Left forelimb (tissue), 1 donor: Measurements from ENCODE around the gene PSMD12.
"Not testable (repeated sequence)": the region's sequence is repeated elsewhere in the genome, so short reads cannot be mapped to it uniquely, and the experiment has no call there.

ENCODE experiments used
- DNase-seq: peaks from one replicate; pipeline ENCODE4 v3.0.0-alpha.2; 2018; ENCODE audit warnings: low spot score

Gene PSMD12

DNA sequence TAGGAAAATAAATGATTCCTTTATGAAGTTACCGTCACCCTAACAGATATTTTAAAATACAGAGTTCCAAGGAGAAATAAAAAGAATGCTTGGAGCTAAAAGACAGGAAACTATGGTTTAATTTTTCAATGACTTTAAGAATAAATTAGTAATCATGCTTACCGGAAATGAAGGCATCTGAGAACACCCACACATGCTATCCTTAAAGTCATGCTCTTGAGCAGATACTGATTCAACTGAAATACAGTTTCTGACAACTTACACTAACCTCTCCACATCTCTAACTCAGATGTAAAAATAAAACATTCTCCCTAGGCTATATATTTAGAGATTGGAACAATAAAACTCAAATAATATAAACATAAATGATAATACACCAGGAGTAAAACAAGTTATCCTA lies 7.8 kb downstream of the PSMD12 start:
- no peak for DNase-seq

GRCh38 chr17:67353929-67354574 lies 12.3 kb downstream of the PSMD12 start:
- DNase-seq, result no peak

- DNase-seq, result no peak
Measured at GRCh38 chr17:67353161-67353560, 13.2 kb downstream of the PSMD12 start.

DNA sequence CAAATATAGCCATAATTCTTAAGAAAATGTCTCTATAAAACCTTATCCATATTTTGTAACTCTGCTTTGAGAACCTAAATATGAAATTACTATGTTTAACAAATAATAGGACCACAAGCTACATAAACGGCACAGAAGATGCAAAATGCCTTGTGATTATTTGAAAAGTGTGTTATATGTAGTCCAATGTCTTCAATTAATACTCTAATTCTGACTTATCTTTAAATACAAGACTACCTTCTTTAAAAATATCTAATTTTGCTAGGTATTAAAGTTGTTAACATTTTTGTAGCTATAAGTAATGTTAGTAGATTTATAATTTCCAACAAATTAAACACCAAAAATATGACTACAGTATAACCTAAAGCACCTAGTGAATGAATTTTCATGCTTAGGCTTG lies 17.0 kb downstream of the PSMD12 start:
- DNase-seq, result no peak

DNA sequence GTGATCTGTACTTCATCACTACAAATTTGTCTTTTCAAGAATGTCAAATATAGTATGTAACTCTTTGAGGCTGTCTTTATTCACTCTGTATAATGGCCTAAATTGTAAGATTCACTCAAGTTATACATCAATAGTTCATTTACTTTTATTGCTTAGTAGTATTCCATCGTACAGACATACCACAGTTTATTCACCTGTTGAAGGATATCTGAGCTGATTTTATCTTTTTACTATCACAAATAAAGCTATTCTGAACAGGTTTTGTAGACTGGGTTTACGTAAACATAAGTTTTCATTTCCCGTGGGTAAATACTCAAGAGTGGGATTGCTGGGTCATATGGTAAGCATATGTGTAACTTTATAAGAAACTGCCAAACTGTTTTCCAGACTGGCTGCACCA lies 18.6 kb downstream of the PSMD12 start:
- DNase-seq, result no peak

DNA sequence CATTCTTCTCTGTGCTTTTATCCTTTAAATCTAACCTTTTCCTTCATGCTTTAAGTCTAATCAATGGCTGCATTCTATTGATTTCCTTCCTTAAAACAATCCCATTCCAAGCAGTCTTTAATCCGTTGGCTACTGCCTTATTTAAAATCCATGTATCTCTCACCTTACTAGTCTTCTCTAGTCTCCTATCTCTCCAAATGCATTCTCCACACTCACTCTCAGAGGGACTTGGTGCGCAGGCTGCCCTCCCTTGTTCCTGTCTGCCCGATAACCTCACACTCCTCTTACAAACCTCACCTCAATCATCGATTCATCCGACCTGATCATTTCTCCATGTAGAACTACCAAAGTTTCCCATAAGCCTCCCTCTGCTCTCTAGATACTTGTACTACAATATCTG lies 23.1 kb downstream of the PSMD12 start:
- DNase-seq, result no peak

DNA sequence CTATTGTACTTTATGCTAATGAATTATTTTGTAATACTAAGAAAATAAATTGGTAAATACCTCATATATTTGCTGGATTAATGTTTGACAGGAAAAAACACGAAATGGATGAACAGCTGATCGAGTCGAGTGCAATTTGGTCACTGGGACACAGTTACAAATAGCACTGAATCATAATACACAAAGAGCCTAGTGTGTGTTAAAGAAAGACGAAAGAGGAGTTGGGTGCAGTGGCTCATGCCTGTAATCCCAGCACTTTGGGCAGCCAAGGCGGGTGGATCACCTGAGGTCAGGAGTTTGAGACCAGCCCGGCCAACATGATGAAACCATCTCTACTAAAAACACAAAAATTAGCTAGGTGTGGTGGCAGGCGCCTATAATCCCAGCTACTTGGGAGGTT lies 28.0 kb downstream of the PSMD12 start:
- DNase-seq, result not testable (repeated sequence)

DNA sequence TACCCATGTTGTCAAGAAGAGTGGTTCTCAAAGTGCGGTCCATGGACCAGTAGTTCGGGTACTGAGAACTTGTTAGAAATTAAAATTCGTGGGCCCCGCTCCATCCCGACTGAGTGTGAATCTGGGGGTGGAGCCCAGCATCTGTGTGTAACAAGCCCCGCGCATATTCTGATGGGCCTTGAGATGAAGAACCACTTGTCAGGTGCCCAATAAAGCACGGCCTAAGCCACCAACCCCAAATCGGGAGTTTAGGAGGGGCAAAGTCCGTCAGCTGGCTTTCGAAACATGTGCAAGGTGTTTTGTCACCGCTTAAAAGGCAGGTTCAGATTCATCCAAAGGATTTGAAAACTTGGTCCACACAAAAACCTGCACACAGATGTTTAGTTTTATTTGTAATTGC lies 29.5 kb downstream of the PSMD12 start:
- no peak for DNase-seq

DNA sequence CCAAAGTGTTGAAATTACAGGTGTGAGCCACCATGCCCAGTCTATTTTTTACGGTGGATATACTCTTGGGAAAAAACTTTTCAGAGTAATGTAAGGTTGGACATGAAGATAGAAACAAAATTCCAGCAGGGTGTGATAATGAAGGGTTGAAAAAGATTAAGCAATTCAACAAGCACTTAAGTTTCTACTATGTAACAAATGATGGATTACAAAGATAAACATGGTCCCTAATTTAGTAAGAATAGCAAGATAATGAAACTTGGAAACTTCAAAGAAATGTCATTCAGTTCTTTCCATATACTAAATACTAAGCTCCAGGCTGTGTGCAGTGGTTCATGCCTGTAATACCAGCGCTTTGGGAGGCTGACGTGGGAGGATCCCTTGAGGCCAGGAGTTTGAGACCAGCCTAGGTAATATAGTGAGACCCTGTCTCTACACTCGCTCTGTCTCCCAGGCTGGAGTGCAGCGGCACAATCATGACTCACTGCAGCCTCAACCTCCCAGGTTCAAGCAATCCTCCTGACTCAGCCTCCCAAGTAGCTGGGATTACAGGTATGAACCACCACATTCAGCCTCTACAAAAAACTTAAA lies 31.0 kb downstream of the PSMD12 start:
- DNase-seq, result no peak

- not testable (repeated sequence) for DNase-seq
Measured at GRCh38 chr17:67332162-67332508, 34.2 kb downstream of the PSMD12 start.

DNA sequence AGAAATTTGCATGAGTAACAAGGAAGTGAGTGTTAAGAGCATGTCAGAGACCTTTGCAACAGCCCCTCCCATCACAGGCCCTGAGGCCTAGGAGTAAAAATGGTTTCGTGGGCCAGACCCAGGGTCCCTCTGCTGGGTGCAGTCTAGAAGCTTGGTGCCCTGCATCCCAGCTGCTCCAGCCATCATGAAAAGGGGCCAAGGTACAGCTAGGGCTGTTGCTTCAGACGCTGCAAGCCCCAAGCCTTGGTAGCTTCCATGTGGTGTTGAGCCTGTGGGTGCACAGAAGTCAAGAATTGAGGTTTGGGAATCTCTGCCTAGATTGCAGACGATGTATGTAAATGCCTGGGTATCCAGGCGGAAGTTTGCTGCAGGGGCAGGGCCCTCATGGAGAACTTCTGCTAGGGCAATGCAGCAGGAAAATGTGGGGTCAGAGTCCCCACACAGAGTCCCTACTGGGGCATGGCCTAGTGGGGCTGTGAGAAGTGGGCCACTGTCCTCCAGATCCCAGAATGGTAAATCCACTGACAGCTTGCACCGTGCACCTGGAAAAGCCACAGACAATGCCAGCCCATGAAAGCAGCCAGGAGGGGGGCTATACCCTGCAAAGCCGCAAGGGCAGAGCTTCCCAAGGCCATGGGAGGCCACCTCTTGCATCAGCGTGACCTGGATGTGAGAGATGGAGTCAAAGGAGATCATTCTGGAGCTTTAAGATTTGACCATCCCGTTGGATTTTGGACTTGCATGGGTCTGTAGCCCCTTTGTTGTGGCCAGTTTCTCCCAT lies 34.8 kb downstream of the PSMD12 start:
- not testable (repeated sequence) for DNase-seq

GRCh38 chr17:67328026-67328425 lies 38.4 kb downstream of the PSMD12 start:
- DNase-seq, result no peak

DNA sequence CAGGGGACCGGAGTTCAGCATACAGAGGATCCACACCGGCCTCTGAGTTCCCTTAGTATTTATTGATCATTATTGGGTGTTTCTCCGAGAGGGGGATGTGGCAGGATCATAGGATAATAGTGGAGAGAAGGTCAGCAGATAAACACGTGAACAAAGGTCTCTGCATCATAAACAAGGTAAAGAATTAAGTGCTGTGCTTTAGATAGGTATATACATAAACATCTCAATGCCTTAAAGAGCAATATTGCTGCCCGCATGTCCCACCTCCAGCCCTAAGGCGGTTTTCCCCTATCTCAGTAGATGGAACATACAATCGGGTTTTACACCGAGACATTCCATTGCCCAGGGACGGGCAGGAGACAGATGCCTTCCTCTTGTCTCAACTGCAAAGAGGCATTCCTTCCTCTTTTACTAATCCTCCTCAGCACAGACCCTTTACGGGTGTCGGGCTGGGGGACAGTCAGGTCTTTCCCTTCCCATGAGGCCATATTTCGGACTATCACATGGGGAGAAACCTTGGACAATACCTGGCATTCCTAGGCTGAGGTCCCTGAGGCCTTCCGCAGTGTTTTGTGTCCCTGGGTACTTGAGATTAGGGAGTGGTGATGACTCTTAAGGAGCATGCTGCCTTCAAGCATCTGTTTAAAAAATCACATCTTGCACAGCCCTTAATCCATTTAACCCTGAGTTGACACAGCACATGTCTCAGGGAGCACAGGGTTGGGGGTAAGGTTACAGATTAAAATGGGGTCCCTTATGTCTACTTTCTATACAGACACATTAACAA lies 39.2 kb downstream of the PSMD12 start:
- not testable (repeated sequence) for DNase-seq

GRCh38 chr17:67326440-67326839 lies 39.9 kb downstream of the PSMD12 start:
- no peak for DNase-seq

- DNase-seq, result no peak
Measured at GRCh38 chr17:67324330-67324729, 42.0 kb downstream of the PSMD12 start.

GRCh38 chr17:67323445-67323844 lies 42.9 kb downstream of the PSMD12 start:
- no peak for DNase-seq

DNA sequence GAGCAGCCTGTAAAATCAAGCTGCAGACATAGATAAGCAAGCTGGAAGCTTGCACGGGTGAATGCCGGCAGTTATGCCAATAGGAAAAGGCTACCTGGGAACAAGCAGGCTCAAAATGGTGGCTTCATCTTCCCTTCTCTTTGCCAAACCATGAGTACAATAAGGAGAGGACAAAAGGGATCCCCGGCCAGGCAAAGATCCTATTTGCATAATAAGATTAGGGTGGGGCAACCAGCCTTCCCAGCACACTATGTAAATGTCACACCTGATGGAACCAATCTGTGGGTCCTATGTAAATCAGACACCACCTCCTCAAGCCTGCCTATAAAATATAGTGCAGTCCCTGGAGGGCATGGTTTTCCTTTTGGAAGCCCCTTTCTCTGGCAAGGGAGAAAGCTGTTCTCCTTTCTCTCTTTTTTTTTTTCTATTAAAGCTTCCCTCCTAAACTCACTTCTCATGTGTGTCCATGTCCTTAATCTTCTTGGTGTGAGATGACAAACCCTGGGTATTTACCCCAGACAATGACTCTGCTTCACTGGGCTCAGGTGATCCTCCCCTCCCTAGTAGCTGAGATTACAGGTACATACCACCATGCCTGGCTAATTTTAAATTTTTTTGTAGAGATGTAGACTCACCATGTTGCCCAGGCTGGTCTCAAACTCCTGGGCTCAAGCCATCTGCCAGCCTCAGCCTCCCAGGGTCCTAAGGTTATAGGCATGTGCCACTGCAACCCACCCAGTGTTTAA lies 44.2 kb downstream of the PSMD12 start:
- DNase-seq, result no peak

GRCh38 chr17:67321486-67321885 lies 44.9 kb downstream of the PSMD12 start:
- not testable (repeated sequence) for DNase-seq

DNA sequence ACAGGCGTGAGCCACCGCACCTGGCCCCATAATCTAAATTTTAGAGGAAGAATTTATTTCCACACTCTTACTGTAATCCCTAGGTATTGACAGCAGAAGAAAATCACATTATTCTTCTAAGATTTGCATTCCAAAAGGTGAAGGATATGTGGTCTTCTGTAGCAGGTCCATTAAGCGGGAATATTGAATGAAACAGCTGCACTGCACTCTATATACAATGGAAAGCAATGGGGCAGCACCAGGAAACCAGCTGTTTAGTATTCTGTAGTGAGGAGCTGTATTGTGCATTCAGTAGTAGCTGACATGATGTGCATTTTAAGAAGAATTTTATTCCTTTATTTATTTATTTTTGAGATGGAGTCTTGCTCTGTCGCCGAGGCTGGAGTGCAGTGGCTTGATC lies 49.6 kb downstream of the PSMD12 start:
- no peak for DNase-seq

DNA sequence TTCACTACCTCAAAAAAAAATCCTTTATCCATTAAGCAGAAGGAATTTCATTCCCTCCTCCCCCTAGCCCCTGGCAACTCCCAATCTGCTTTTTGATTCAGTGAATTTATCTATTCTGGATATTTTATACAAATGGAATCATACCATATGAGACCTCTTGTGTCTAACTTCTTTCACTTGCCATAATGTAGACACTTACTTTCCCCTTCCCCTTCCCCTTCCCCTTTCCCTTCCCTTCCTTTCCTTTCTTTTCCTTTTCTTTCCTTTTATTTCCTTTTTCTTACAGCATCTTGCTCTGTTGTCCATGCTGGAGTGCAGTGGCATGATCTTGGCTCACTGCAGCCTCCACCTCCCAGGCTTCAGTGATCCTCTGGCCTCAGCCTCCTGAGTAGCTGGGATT lies 50.5 kb downstream of the PSMD12 start:
- DNase-seq, result no peak

DNA sequence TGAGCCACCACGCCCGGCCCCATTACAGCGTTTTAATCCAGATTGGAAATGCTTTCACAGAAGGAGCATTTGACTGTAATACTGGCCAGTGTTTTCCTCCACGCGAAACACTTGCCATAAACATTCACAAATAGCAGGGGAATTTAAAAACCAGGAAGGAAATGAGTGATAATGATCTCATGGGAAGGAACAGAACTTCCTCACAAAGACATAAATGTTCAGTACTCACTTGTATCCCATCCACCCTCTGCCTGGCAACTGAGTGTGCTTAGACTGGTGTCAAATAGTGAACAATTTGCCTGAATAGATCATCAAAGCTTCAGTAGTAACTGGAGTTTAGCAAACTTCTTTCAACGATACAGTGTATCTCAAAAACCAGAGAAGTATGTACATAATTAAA lies 54.1 kb downstream of the PSMD12 start:
- no peak for DNase-seq

GRCh38 chr17:67311575-67311974 lies 54.8 kb downstream of the PSMD12 start:
- no peak for DNase-seq
